K562 (cell line): Measurements from ENCODE around the gene ZNF574. TPM values are rescaled to one million over a fixed set of nuclear protein-coding genes. Genes with fewer than 3 reads are reported as not detected.

Experiments
- ATAC-seq: fragments of 200-7000 bp; cut with Tn5 transposase; 3 replicates; pipeline ENCODE4 v1.9.1; 2020; ENCODE audit warnings: moderate library complexity
- BruUV-seq: library from RNA; stranded (reverse); fragments of 400-500 nt; replicated peaks from 2 replicates; lab custom pipeline; 2021; lab: Mats Ljungman, UMichigan
- CTCF ChIA-PET: fragments of 300-600 bp; formaldehyde crosslinking; extraction: SDS; loops from one replicate; lab custom pipeline; 2021; ENCODE audit warnings: low intra/inter-chr PET ratio; lab: Yijun Ruan, JAX
- POLR2A ChIA-PET: fragments of 300-600, 350-650 bp; sonication (Branson Sonifier 250); formaldehyde crosslinking; extraction: SDS; loops from one replicate; lab custom pipeline; 2021; ENCODE audit warnings: antibody characterized with exemption, inconsistent platforms; lab: Yijun Ruan, JAX
- DNase-seq, 4 experiments: peaks; one replicate each; pipeline versions ENCODE4 v3.0.0 to v3.0.0-alpha.2; 2011 to 2018; ENCODE audit warnings: low spot score in 3 of 4, mixed read lengths in 3 of 4; ENCODE audit errors: extremely low read depth in 1 of 4
- FAIRE-seq: peaks from 2 replicates; lab custom pipeline; 2011; peaks lifted over from hg19 to GRCh38; lab: Jason Lieb, UNC
- H2AFZ ChIP-seq: 2 replicates; pipeline ENCODE4 v1.6.0; 2011; ENCODE audit warnings: low read depth, low read length, control low read depth, inconsistent platforms
- H3K27ac ChIP-seq: fragments of 200-600 bp; 3 replicates; pipeline ENCODE4 v1.8.0; 2011; ENCODE audit warnings: low read depth, mild to moderate bottlenecking, control low read depth, inconsistent platforms, low read length, moderate library complexity, mixed read lengths; ENCODE audit errors: extremely low read depth
- H3K27me3 ChIP-seq, 2 experiments: fragments of 300-600 bp in 1 of 2; 2 replicates in 1 of 2; 3 replicates in 1 of 2; pipeline versions ENCODE4 v1.6.0 to v1.8.0; 2011; ENCODE audit warnings: inconsistent platforms in 2 of 2, low read length in 2 of 2, mild to moderate bottlenecking in 1 of 2, mixed read lengths in 1 of 2, moderate library complexity in 1 of 2; ENCODE audit not compliant: control insufficient read depth in 2 of 2, insufficient read depth in 2 of 2
- H3K36me3 ChIP-seq: fragments of 300-600 bp; 3 replicates; pipeline ENCODE4 v1.8.0; 2011; ENCODE audit warnings: mild to moderate bottlenecking, low read length, inconsistent platforms; ENCODE audit not compliant: control insufficient read depth, insufficient read depth
- H3K4me1 ChIP-seq, 2 experiments: fragments of 200-600 bp in 1 of 2; replicated peaks in 1 of 2; 2 replicates in 1 of 2; 3 replicates in 1 of 2; pipeline versions ENCODE4 v1.5.1 to v1.8.0; 2011; ENCODE audit warnings: inconsistent platforms in 2 of 2, low read length in 2 of 2, mild to moderate bottlenecking in 1 of 2, mixed read lengths in 1 of 2, moderate library complexity in 1 of 2; ENCODE audit not compliant: control insufficient read depth in 2 of 2, insufficient read depth in 2 of 2
- H3K4me2 ChIP-seq: 2 replicates; pipeline ENCODE4 v1.6.1; 2011; ENCODE audit warnings: low read length, control low read depth, inconsistent platforms, mixed read lengths; ENCODE audit not compliant: insufficient read depth
- H3K4me3 ChIP-seq: fragments of 200-600 bp; sonication (generic), shearing (Covaris generic); 2 replicates; pipeline ENCODE4 v1.5.1; 2016; ENCODE audit warnings: control low read depth, inconsistent platforms
- H3K79me2 ChIP-seq: fragments of 200-600 bp; 3 replicates; pipeline ENCODE4 v1.8.0; 2011; ENCODE audit warnings: low read length, inconsistent platforms; ENCODE audit not compliant: control insufficient read depth, insufficient read depth
- H3K9ac ChIP-seq, 2 experiments: 2 replicates each; pipeline versions ENCODE4 v1.6.0 to v1.6.1; 2011; ENCODE audit warnings: low read depth in 2 of 2, low read length in 2 of 2, control low read depth in 1 of 2, inconsistent platforms in 1 of 2, mild to moderate bottlenecking in 1 of 2, mixed read lengths in 1 of 2; ENCODE audit not compliant: insufficient read depth in 1 of 2
- H3K9me1 ChIP-seq: one replicate; pipeline ENCODE4 v1.6.0; 2011; ENCODE audit warnings: inconsistent platforms, mild to moderate bottlenecking, low read length, moderate library complexity; ENCODE audit not compliant: control insufficient read depth, insufficient read depth
- H3K9me3 ChIP-seq: replicated peaks from 2 replicates; pipeline ENCODE4 v1.5.1; 2011; ENCODE audit warnings: low read depth, low read length, inconsistent platforms; ENCODE audit not compliant: control insufficient read depth, insufficient read depth
- H4K20me1 ChIP-seq: replicated peaks from 2 replicates; pipeline ENCODE4 v1.6.1; 2011; ENCODE audit warnings: low read length, inconsistent platforms, mixed read lengths; ENCODE audit not compliant: control insufficient read depth, insufficient read depth
- BHLHE40 ChIP-seq: IDR thresholded peaks from 2 replicates; pipeline ENCODE4 v1.6.1; 2011; ENCODE audit warnings: low read length, improper control_type of control experiment
- CGGBP1 ChIP-seq: fragments of 250-450 bp; sonication (Bioruptor Pico); IDR thresholded peaks from 2 replicates; pipeline ENCODE4 v1.9.0; 2021; ENCODE audit warnings: mild to moderate bottlenecking
- E2F6 ChIP-seq, 2 experiments: IDR thresholded peaks; 2 replicates each; pipeline ENCODE4 v1.6.1; 2011; ENCODE audit warnings: borderline replicate concordance in 1 of 2, control low read depth in 1 of 2, low read depth in 1 of 2, low read length in 1 of 2, mild to moderate bottlenecking in 1 of 2, mixed read lengths in 1 of 2, moderate library complexity in 1 of 2; ENCODE audit not compliant: insufficient read depth in 1 of 2, insufficient read length in 1 of 2, poor library complexity in 1 of 2, severe bottlenecking in 1 of 2; ENCODE audit errors: extremely low read depth in 1 of 2
- MAX ChIP-seq: sonication (generic); formaldehyde crosslinking; IDR thresholded peaks from 2 replicates; pipeline ENCODE4 v1.9.0; 2022; ENCODE audit warnings: mild to moderate bottlenecking, missing genetic modification reagents
- SIRT6 ChIP-seq: IDR thresholded peaks from one replicate; pipeline ENCODE4 v1.6.1; 2012; ENCODE audit warnings: low read depth, mild to moderate bottlenecking, control low read depth, inconsistent platforms, low read length, moderate library complexity
- WGBS: fragments of 100-300 bp; shearing (Covaris generic); methylation state at CpG from one replicate; pipeline ENCODE4 v1.1.6; 2016; ENCODE audit warnings: low coverage, mixed read lengths; ENCODE audit not compliant: insufficient coverage; ENCODE audit errors: missing lambda C conversion rate; 5-methylcytosine and 5-hydroxymethylcytosine counted together
- in situ Hi-C: fragments of 300-500 bp; cut with MboI; formaldehyde crosslinking; loops from 4 replicates; pipeline ENCODE4 v1.15.0; 2018; ENCODE audit warnings: inconsistent platforms, mixed read lengths
- intact Hi-C: fragments of 100-400 bp; cut with micrococcal nuclease; formaldehyde crosslinking; loops from 2 replicates; pipeline ENCODE4 v1.14.2; 2022
- polyA plus RNA-seq, 8 experiments: library from polyadenylated mRNA; depleted of rRNA in 4 of 8; stranded (reverse) in 5 of 8; unstranded in 3 of 8; fragments of >200 nt; fragmentation: Nextera tagmentation in 2 of 8; fragmentation: Illumina TruSeq in 1 of 8; extraction: Ambion mirVana in 2 of 8; extraction: Trizol in 1 of 8; gene quantifications; 2 replicates each; pipeline versions ENCODE4 v1.2.1 to v1.2.3, GENCODE V29; 2011 to 2014; ENCODE audit warnings: inconsistent platforms in 1 of 8, missing spikeins in 1 of 8
- total RNA-seq, 7 experiments: library from RNA; depleted of rRNA in 6 of 7; stranded (reverse); fragments of >200 nt in 6 of 7; fragmentation: Illumina TruSeq in 2 of 7; extraction: Trizol in 2 of 7; gene quantifications; 2 replicates each; pipeline versions ENCODE4 v1.2.1 to v1.2.3, GENCODE V29; 2011 to 2021; ENCODE audit warnings: low replicate concordance in 1 of 7

Gene ZNF574
- total and polyA plus RNA-seq, 9 of the 15 experiments (the other 6 are each of a cell fraction or from before 2014, with no cell fraction given): 0.24 to 20.7 (median 8.4) TPM

- Histone ChIP-seq H3K9me1 (no peaks in the 10 kb centered on the region), H3K4me1 (peaks cover 8 to 29% of the 10 kb centered on the region in 2 experiments), H3K79me2 (peaks cover 16% of the 10 kb centered on the region), H3K27ac (no peak overlapping the region)
- FAIRE-seq: no peak
- TF ChIP-seq E2F6 (IDR thresholded peaks at IDR 0.05; ENCODE audit: borderline replicate concordance in 1 of 2, extremely low read depth in 1 of 2, insufficient read depth in 1 of 2, insufficient read length in 1 of 2, low read depth in 1 of 2, low read length in 1 of 2, poor library complexity in 1 of 2, severe bottlenecking in 1 of 2) (peak in 1 of 2 experiments; percentile 16), CGGBP1 (CRISPR knock-in tag) (no peak), SIRT6 (no peak), BHLHE40 (peak; percentile 71), MAX (CRISPR knock-in tag) (0 out of 2 replicates have a peak, but pooled peaks have one; percentile 16)
- TF ChIP-seq, all 486 proteins: peak for 3
- BruUV-seq: no TSS peak
- intact Hi-C loops: no loop called here
- WGBS: 69% methylated on average over 6 of the region's 12 CpGs
- no peaks in the 10 kb centered on the region for H4K20me1 ChIP-seq
- H2AFZ ChIP-seq: no peak overlapping the region
- in situ Hi-C loops: no loop called here
- ChIA-PET CTCF (no interaction called here), POLR2A (interaction anchor here (0.6 kb wide), 1 partner anchor 176 kb away, joined by 3 read pairs; no protein-coding TSS in a partner anchor)
- ATAC-seq (no peak), DNase-seq (no peak)
- H3K4me3 ChIP-seq: no peak overlapping the region
- no peaks in the 10 kb centered on the region for H3K9me3 ChIP-seq
- H3K36me3 ChIP-seq: no peaks in the 10 kb centered on the region
- no peak overlapping the region for H3K9ac ChIP-seq
- peaks cover 12 to 25% of the 10 kb centered on the region in 2 experiments; a peak in 4 of 5 replicates for H3K27me3 ChIP-seq
- no peak overlapping the region for H3K4me2 ChIP-seq
Observed at GRCh38 chr19:42071247-42071646, 4.7 kb upstream of the ZNF574 start.
